GM21576 (cell line): ENCODE results near the gene SYF2.
"Not testable (repeated sequence)": the region's sequence is repeated elsewhere in the genome, so short reads cannot be mapped to it uniquely, and the experiment has no call there.

Experiments
- ATAC-seq: cut with Tn5 transposase; IDR thresholded peaks from one replicate; pipeline ENCODE4 v1.9.1; 2021; ENCODE audit warnings: mild to moderate bottlenecking, moderate library complexity; ENCODE audit not compliant: unreplicated experiment

SYF2 gene

DNA sequence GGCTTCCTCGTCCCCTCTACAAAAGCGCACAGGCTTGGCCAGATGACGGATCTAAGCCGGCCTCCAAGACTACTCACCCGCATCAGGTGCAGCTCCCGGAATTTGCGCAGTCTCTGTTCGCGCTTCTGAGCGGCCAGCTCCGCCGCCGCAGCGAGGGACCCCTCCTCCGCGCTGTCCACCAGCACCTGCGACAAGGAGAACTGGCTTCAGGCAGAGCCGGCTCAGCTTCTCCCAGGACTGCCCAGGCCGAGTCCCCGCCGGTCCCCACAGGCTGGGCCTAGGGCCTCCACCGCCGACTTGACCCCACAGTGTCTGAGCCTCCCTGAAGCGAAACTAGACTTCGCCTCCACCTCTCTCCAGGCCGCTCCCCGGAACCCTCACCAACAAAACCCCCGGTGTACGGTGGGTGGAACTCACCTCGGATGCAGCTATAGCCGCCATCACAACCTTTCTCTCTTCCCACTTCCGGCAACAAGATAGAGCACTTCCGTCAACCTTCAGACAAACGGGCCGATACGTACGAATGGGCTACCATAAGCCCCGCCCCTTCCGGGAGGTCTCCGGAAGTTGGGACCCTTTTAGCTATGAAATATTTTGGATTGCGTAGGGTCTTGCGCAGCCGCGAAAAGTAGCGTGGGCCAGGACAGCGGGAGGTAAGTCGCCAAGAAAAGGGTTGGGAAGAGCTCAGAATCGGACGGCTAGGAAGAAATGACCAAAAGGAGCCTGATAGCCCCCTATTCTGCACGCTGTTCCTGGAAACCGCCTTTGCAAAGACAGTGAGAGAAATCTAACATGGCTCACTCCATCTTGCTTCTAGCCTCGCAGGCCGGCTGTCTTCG, at the start of gene SYF2:
SYF2 (minus strand) TSS at position 476 of the 839 bp plus-strand sequence; CDS start at position 441, 35 bp downstream.
- peak; percentile 67 for ATAC-seq

DNA sequence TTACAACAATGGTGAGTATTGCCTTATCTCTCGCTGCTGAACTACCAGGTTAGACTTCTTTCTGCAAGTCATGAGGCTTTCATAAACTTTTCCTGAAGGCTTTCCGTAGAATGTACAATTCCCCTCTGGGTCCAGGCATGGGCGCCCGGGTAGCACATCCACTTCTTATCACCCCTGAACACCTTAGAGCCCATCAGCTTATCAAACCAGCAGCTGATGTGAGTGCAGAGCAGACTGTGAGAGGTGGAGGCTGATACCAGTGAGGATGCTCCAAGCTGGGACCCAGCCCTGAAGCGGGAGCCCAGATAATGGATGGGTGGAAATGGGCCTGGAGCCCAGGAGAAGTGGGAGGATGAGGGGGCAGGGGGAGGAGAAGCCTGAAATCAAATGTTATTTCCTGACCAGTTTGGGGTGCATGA, 47.4 kb upstream of the SYF2 start:
- not testable (repeated sequence) for ATAC-seq

DNA sequence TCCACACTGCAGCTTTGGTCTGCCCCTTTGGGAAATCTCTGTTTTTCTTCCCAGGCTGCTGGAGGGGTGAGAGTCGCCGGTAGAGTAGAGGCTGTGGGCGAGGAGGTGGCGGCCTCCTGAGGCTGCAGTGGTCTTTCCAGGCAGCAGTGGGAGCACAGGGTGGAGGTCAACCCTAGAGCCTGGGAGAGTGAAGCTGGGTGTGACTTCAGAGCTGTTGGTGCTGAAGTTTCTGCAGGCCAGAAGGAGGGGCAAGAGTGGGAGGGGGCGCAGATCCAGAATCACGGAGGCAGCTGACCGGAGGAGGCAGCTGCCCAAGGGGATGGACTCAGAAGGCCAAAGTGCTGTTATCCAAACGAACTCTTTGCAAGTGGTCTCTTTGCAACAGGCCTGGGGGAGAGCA, 46.5 kb upstream of the SYF2 start:
- not testable (repeated sequence) for ATAC-seq

GRCh38 chr1:25278358-25278757, 46.1 kb upstream of the SYF2 start:
- ATAC-seq = not testable (repeated sequence)

DNA sequence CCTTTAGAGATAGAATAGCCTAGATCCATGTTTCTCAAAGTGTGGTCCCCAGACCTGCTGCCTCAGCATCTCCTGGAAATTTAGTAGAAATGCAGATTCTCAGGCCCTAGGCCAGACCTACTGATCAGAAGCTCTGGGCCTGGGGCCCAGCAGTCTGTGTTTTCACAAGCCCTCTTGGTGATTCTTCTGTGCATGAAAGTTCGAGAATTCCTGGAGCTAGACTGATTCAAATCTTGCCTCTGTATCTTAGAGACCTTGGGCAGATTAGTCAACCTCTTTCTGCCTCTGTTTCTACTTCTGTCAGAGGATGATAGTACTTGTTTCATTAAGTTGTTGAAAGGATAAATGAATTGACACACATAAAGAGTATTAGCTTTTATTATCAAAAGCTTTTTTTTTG, 45.0 kb upstream of the SYF2 start:
- not testable (repeated sequence) for ATAC-seq

- ATAC-seq = not testable (repeated sequence)
Observed at GRCh38 chr1:25275648-25276047, 43.3 kb upstream of the SYF2 start.

GRCh38 chr1:25272238-25272637, 39.9 kb upstream of the SYF2 start, which contains the start of gene RHD:
Gene RHD (plus strand): TSS chr1:25272509. CDS start chr1:25272548, 39 bp downstream.
- ATAC-seq = not testable (repeated sequence)

GRCh38 chr1:25268143-25268760, 36.0 kb upstream of the SYF2 start:
- ATAC-seq = not testable (repeated sequence)

GRCh38 chr1:25267288-25268142, 35.2 kb upstream of the SYF2 start:
- peak; percentile 58 for ATAC-seq

DNA sequence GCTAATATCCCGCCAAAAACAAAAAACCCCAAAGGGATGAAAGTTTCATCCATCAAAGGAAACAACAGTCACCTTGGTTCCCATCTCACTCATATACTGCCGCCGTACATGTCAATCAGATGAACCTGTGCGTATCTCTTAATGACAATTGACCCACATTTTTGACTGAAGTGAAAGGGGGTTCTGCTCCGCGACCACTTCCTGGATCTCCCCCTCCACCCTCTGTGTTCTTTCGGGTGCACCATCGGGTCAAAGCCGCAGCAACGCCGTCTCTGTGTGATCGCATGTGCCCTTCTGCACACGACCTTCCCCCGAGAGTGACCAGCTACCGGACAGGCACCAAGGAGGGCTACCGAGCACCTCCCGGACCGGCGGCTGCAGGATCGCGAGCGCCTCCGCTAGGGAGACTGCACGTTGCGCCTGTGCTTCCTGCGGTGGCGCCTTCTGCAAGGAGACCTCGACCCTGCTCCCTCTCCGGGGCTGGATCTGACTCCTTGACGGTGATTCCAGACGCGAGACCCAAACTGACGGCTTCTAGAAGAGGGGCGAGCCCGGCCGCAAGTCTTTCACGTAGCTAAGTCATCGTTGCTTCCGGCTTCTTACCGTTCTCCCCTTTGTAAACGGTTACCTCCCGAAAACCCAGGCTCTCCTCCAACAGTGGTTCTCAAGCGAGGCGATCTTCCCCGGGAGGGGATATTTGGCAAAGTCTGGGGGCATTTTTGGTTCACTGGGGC, 34.4 kb upstream of the SYF2 start:
- ATAC-seq = peak; percentile 38

- not testable (repeated sequence) for ATAC-seq
Observed at GRCh38 chr1:25260336-25260735, 28.0 kb upstream of the SYF2 start.

- not testable (repeated sequence) for ATAC-seq
Observed at GRCh38 chr1:25259813-25260212, 27.5 kb upstream of the SYF2 start.

GRCh38 chr1:25257196-25257595, 24.9 kb upstream of the SYF2 start:
- no peak for ATAC-seq

DNA sequence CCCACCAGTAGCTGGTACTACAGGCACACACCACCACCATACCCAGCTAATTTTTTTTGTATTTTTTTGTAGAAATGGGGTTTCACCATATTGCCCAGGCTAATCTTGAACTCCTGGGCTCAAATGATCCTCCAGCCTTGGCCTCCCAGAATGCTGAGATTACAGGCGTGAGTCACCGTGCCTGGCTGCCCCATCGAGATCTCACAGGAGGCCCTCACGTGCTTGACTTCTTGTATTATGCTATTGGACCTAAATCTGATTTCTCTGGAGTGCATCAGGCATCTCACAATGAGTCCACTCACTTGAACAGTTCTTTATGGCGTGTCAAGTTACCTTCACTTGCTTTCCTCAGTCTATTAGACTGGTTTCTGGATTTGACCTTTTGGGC, 24.3 kb upstream of the SYF2 start:
- no peak for ATAC-seq

DNA sequence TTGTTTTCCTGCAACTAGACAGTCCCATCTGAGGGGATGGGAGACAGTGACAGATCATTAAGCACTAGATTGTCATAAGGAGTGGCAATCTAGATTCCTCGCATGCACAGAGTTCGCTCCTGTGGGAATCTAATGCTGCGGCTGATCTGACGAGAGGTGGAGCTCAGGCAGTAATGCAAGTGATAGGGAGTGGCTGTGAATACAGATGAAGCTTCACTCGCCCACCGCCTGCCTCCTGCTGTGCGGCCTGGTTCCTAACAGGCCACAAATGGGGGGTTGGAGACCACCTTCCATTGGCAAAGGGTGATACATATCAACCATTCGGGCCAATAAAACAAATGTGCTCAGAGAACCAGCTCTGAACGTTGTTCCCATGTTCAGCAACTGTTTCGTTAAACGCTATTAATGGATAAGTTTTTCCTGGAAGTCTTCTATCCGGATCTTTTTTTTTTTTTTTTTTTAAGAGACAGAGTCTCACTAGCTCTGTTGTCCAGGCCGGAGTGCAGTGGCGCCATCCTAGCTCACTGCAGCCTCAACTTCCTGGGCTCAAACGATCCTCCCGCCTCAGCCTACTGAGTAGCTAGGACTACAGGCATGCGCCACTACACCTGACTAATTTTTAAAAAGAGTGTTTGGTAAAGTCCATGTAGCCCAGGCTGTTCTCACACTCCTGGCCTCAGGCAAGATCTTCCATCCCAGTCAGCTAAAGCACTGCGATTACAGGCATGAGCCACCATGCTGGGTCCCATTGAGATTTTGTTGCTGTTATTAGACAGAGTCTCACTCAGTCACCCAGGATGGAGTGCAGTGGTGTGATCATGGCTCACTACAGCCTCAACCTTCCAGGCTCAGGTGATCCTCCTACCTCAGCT, 23.6 kb upstream of the SYF2 start:
- ATAC-seq = no peak

DNA sequence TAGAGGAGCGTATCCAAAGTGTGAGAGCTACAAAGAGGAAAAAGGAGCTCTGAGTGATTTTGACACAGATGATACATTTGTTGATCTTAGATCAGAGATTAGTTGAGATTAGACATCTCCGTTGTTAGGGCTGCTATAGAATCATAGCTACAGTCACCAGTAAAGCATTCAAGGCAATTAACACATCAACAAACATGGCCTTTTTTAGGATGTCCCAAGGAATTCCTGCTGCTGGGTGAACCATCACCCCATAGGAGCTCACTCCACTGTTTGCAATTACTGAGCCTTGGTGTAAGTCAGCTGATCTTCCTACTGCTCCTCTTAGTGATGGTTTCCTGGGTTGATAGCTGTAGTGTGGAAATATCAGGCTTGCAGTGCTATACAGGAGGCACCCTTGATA, 21.6 kb upstream of the SYF2 start:
- ATAC-seq = no peak

DNA sequence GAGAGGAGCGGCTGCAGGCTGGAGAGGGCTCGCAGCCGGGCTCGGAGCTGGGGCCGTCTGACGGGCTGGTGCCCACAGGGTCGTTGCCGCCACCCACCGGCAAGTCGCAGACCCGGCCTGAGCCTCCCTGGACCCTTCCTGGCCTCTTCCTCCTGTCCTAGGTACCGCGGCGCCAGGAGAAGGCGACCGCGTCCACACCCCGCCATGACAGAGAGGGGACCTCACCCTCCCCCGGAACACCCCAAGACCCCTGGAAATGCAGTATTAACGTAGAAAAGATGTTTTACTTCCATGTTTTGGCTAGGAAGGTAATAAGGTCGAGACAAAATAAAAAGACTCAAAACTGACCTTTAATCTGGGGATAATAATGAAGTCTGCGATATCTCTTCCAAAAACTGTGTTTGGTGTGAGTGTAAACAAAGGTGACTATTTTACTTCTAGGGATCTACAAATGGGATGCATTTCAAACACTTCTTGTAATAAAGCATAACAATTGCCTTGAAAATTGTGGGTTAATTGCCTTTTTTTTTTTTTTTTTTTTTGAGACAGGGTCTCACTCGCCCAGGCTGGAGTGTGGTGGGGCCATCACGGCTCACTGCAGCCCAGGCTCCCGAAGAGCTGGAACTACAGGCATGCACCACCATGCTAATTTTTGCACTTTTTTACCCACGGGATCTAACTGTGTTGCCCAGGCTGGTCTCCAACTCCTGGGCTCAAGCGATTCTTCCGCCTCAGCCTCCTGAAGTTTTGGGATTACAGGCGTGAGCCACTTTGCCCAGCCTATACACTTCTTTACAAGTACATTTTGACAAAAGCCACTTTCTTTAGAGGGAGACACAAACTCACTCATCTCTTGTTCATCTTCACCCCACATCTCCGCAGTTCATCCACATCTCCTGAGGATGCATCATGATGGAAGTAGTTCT, 15.8 kb upstream of the SYF2 start:
- ATAC-seq = peak; percentile 40

DNA sequence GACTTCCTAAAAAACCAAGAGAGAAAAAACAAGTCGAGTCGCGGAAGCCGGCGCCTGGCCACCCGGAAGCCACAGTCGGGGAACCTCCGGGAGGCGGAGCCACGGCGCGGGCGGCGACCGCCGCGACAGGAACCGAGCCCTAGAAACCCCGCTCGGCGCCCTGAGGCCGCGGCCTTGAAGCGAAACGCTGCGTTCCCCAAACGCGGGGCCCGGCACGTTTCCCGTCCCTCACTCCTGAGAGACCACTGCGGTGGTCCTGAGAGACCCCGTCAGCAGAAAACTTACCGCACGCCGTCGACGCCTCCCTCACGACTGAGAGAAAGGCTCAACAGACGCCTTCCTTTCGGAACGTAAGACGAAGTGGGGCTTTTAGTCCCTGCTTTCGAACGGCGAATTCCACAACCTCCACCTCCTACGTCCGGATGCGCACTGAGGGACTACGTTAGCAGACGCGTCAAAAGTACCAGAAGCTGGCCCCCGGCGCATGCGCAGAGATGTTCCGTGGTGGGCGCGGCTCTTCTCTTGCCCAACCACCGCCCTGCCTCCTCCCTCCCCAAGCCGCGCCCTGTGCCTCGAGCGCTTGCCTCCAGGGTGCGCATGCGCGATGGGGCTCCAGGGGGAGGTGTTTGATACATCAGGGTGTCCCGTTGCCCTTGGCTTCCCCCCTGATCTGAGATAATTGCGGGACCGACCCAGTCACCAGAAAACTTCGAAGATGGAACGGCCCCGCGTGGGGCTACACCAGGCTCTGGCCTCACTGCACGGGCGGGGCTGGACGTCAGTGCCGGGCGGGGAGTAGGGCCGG, 14.9 kb upstream of the SYF2 start, which contains the start of gene RSRP1:
RSRP1 (minus strand) TSS at position 431 of the 805 bp plus-strand sequence. CDS start 491 bp downstream, outside the sequence.
- peak; percentile 60 for ATAC-seq
